ENCODE measurements around the gene CCDC7. TPM values are rescaled to one million over a fixed set of nuclear protein-coding genes. Genes with fewer than 3 reads are reported as not detected.

The CCDC7 gene
- total RNA-seq, 6 experiments from 2014 or later, result 4.1 to 12.4 (median 6.0) TPM

DNA sequence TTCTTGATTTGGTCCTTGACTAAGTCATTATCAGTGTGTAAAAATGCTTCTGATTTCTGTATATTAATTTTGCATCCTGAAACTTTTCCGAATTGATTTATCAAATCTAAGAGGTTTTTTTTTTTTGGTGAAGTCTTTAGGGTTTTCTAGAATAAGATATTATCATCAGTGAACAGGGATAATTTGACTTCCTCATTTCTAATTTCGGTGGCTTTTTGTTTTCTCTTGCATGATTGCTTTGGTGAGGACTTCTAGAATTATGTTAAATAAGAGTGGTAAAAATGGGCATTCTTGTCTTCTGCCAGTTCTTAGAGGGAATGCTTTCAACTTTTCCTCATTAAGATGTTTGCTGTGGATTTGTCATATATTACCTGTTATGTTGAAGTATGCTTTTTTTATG, 170.5 kb downstream of the CCDC7 start:
- no peak overlapping the region for H3K4me3 ChIP-seq
- H3K9me3 ChIP-seq, result no peaks in the 10 kb centered on the region
- DNase-seq (no peak), ATAC-seq (no peak)
- H3K36me3 ChIP-seq, result no peaks in the 10 kb centered on the region
- no peak overlapping the region for H3K27ac ChIP-seq
- intact Hi-C loops (cut with DNase I), result no loop called here
- no peaks in the 10 kb centered on the region for H3K4me1 ChIP-seq
- no peaks in the 10 kb centered on the region for H3K27me3 ChIP-seq
- no peak for TF ChIP-seq POLR2A (IDR thresholded peaks at IDR 0.05)
- TF ChIP-seq CTCF (IDR thresholded peaks at IDR 0.05), result no peak
- WGBS (ENCODE audit: insufficient coverage, low coverage, low lambda C conversion rate, missing lambda C conversion rate), result 57% methylated on average over 2 of the region's 2 CpGs

GRCh38 chr10:32618482-32618881, 172.5 kb downstream of the CCDC7 start:
- no peaks in the 10 kb centered on the region for H3K4me1 ChIP-seq
- H3K27me3 ChIP-seq, result no peaks in the 10 kb centered on the region
- H3K9me3 ChIP-seq, result no peaks in the 10 kb centered on the region
- no peak for TF ChIP-seq POLR2A (IDR thresholded peaks at IDR 0.05)
- no peak for TF ChIP-seq CTCF (IDR thresholded peaks at IDR 0.05)
- no peak overlapping the region for H3K4me3 ChIP-seq
- intact Hi-C loops (cut with DNase I), result no loop called here
- no peak overlapping the region for H3K27ac ChIP-seq
- DNase-seq (no peak), ATAC-seq (no peak)
- no peaks in the 10 kb centered on the region for H3K36me3 ChIP-seq

DNA sequence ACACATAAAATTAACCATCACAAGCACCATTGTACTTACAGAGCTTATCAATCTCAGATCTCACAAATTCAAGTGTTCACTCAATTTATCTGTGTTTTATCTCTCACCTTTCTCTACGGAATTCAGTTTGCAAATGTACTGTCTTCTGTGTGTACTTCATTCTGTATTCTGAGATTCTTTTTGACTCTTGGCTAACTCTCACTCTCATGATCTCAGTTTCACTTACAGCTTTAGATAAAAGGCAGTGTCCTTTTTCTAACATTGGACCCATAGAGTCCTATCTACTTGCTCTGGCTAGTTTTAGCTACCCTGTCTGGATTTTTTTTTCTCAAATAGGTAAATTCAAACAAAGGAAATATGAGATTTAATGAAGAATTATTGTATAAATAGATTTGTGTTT, 176.0 kb downstream of the CCDC7 start:
- no peaks in the 10 kb centered on the region for H3K4me1 ChIP-seq
- no peak overlapping the region for H3K4me3 ChIP-seq
- H3K36me3 ChIP-seq, result no peaks in the 10 kb centered on the region
- H3K9me3 ChIP-seq, result no peaks in the 10 kb centered on the region
- no peak overlapping the region for H3K27ac ChIP-seq
- no peaks in the 10 kb centered on the region for H3K27me3 ChIP-seq
- intact Hi-C loops (cut with DNase I), result no loop called here
- DNase-seq (no peak), ATAC-seq (no peak)
- TF ChIP-seq POLR2A (IDR thresholded peaks at IDR 0.05) (no peak), CTCF (IDR thresholded peaks at IDR 0.05) (no peak)
- 0% methylated on average over 1 of the region's 1 CpG for WGBS (ENCODE audit: insufficient coverage, low coverage, low lambda C conversion rate, missing lambda C conversion rate)

DNA sequence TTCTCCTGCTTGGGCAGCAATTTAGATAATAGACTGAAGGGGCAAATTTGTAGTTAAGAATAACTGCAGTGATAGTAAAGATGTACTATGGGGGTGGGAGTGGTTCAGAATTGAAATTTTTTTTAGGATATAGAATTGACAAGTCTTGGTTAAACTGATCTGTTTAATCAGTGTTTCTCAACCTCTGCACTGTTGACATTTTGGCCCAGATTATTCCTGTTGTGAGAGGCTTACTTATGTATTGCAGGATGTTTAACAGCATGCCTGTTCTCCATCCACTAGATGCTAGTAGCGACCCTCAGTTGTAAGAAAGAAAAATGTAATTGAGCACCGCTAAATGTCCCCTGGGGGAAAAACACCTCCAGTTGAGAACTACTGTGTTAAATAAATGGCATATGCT, 176.5 kb downstream of the CCDC7 start:
- Histone ChIP-seq H3K27ac (no peak overlapping the region), H3K36me3 (no peaks in the 10 kb centered on the region), H3K4me3 (no peak overlapping the region), H3K27me3 (no peaks in the 10 kb centered on the region), H3K9me3 (no peaks in the 10 kb centered on the region), H3K4me1 (no peaks in the 10 kb centered on the region)
- peak in 3 of 4 donors; percentile 38 to 57 (median 46) for ATAC-seq
- TF ChIP-seq POLR2A (IDR thresholded peaks at IDR 0.05) (no peak), CTCF (IDR thresholded peaks at IDR 0.05) (no peak)
- WGBS (ENCODE audit: insufficient coverage, low coverage, low lambda C conversion rate, missing lambda C conversion rate), result 82% methylated on average over 2 of the region's 2 CpGs
- no peak for DNase-seq
- intact Hi-C loops (cut with DNase I), result no loop called here

- Histone ChIP-seq H3K9me3 (no peaks in the 10 kb centered on the region), H3K27me3 (no peaks in the 10 kb centered on the region), H3K4me1 (no peaks in the 10 kb centered on the region), H3K36me3 (no peaks in the 10 kb centered on the region), H3K4me3 (no peak overlapping the region), H3K27ac (no peak overlapping the region)
- DNase-seq, result no peak
- no peak for ATAC-seq
- WGBS (ENCODE audit: insufficient coverage, low coverage, low lambda C conversion rate, missing lambda C conversion rate), result 0% methylated on average over 1 of the region's 1 CpG
- TF ChIP-seq POLR2A (IDR thresholded peaks at IDR 0.05) (no peak), CTCF (IDR thresholded peaks at IDR 0.05) (no peak)
- intact Hi-C loops (cut with DNase I), result no loop called here
Measured at GRCh38 chr10:32627183-32627582, 181.2 kb downstream of the CCDC7 start.

Measured in right lobe of liver (tissue), 6 donors.